Measurements from ENCODE around the gene TRERF1.
"Not testable (repeated sequence)": the region's sequence is repeated elsewhere in the genome, so short reads cannot be mapped to it uniquely, and the experiment has no call there.

The TRERF1 gene

DNA sequence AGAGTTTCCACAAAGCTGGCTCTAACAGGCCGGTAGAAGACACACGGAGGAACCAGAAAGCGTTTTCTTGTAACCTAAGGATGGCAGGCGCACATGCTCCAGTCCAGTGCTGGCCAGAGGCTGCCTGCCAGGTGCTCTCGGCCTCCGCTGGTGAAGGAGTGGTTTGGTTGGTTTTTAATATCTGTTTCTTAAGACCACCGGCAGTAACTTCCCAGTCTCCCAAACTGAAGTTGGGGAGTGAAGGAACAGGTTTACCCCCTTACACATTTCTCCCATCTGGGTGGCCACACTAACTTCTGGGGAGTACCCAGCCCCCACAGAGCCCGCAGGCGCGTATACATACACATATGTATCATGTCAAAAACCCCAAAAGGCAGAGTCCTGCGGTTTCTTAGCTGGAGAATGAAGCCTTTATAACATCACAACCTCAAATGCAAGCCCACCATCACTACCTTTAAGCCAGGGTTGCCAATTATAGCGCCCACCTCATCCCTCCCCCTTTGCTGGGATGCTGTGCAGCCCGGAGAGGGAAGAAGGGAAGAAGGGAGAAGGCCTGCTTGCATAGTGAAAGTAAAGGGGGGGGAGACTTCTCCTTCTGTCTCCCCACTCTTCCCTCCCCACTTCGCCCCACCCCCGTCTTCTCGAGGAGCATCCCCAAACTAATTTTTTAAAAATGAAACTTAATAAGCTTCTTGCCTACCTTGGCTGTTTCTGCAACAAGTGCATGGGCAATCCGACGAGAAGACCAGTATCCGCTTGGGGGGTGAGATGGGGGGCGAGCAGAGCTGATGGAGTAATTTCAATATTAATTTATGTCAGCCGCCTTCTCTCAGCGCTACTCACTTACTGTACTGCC lies 1.0 kb downstream of the TRERF1 start:
- DNase-seq: peak; percentile 44

GRCh38 chr6:42449917-42450476 lies 1.7 kb downstream of the TRERF1 start:
- DNase-seq: peak; percentile 44

DNA sequence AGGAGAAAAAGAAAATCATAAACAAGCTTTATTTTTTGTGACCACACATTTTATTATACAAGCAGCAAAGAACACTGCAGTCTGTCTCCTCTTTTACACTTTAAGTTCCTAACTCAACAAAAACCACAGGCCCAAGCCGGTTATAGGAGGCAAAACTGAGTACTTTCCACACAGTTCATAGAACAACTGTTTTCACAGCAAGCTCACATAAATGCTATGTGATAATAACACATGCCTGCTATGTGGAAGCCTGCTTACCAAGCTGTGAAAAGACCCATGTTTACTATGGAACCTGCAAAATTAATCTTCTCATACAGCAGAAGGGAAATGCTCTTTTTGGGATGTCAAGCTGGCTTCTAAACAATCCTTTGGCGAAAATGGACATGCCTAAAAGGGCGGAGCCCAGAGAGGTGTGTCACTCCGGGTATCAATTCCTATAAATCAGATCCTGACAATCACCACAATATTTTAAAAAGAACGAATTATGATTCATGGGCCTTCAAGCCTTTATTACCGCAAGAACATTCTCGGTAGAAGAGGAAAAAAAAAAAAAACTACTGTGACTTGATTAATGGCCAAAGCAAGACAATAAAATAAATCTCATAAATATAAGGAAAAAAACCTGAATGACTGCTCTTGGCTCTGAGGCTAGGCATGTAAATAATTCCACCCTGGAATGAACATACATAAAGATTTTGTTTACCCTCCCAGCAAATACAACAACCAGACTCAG lies 2.6 kb downstream of the TRERF1 start:
- DNase-seq: no peak

- no peak for DNase-seq
Observed at GRCh38 chr6:42448391-42448790, 3.3 kb downstream of the TRERF1 start.

DNA sequence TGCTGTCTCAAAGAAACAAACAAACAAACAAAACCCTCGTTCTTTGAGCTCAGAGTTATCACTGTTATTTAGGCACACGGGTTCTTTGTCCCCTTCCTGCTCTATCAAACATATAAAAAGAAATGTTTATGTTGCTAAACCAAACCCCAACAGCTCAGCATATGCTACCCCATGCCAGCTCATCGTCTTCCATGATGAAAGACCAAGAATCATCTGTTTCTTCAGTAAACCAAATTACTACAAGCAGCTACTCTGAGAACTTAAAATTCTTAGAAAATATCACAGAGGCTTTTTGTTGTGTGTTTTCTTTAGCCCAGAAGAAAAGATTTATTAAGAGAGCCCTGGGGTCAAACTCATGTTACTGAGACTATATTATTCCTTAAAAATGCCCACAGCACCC lies 4.7 kb downstream of the TRERF1 start:
- DNase-seq: no peak

GRCh38 chr6:42446370-42446769 lies 5.4 kb downstream of the TRERF1 start:
- no peak for DNase-seq

- not testable (repeated sequence) for DNase-seq
Observed at GRCh38 chr6:42445955-42446354, 5.8 kb downstream of the TRERF1 start.

DNA sequence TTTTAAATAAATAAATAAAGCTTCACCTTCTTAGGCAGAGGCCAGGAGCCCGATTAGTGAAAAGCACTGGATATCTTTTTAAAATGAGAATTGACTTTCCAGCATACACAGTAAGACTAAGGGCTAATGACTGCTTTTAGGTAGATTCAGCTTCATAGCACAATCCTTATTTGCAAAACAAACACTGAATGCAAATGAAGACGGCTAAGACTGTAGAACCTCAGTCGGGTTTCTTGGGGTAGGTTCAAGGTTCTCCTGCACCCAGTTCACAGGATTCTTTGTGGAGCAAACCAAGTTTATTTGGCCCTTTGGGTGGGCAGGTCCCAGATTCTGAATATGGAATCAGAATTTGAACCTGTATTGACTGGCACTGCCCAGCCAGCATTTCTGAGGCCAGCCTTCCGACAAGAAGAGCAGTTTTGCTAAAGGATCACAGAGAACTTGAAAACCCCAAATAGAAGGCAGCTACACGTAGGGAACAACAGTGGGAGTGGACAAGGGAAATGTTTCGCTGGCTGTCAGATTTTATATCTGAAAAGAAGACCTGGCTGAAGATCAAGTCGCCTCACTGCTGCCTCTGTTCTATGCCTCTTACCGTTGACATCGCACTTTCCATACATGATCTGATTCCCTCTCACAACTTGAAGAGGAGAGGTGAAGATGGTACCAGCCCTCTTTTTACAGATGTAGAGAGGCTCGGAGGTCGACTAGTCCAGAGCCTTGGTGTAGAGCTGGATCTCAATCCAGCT lies 8.2 kb downstream of the TRERF1 start:
- DNase-seq: no peak

DNA sequence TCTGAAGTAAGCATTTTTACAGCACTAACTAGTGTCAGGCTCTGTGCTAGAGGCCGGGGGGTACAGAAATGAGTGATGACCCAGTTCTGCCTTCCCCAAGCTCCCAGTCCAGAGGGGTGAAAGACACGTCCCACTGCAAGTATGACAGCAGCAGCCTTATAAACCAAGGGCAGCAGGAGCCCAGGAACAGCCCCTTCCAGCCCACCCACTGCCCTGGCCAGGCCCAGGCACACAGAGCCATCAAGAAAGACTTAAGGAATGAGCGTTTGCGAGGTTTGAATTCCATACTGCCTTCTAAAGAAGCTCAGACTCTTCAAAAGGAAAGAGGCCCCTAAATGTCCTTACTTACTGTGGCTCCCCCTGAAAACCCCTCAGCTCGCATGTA lies 10.0 kb downstream of the TRERF1 start:
- DNase-seq: no peak

DNA sequence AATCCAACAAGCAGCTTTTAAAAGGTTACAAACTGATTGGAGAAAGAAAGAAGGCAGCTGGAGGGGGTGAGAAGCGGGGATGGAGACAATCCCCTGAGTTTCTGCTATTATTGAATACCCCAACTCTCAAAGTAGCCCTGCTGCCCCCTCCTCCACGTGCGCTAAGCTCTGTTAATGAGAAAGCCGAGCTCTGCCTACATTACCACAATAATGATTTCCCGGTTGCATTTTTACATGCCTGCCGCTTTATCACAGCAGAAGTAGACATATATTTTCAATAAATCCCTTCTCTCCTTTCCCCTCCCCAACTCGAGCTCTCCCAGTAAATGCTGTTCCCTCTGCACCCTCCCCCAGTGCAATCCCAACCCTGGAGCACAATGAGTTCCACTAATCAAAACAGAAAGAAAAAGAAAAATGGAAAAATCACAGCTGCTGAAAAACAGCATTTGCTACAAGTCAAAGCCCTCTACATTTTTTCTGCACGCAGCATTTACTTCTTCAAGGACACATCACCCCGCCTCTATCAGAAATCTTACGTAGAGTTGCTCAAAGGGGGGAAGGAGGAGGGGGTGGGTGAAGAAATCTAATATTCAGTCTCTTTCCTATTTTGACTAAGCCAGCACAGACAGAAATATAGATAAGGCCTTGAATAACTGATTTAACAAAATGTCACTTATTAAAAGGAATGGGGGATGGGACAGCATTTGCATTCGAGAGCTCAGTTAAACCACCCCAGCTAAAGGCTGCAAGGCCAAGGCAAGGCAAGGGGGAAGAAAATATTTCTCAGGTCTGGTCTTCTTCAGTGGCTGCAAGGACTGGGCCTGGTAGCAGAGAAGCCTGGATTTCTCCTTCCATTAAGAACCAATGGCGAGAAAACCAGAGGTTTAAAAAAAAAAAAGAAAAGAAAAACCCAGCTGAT lies 10.7 kb downstream of the TRERF1 start:
- DNase-seq: no peak

DNA sequence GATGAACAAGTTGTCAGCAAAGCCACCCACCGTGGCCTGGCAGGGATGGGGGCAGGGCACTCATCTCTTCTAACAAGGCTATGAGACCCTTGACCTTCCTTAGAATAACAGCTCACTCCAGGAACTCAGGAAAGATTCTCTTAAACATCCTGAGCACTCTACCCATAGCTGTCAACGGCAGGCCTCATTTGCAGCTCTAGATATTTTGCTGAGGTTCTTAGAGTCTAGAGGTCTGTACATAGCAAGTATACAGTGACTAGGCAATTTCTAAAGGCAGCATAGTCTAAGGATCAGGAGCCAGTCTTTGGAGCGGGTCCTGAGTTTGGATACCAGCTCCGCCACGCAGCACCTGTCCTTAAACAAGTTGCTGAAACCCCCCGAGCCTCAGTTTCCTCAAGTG lies 11.7 kb downstream of the TRERF1 start:
- DNase-seq: no peak

DNA sequence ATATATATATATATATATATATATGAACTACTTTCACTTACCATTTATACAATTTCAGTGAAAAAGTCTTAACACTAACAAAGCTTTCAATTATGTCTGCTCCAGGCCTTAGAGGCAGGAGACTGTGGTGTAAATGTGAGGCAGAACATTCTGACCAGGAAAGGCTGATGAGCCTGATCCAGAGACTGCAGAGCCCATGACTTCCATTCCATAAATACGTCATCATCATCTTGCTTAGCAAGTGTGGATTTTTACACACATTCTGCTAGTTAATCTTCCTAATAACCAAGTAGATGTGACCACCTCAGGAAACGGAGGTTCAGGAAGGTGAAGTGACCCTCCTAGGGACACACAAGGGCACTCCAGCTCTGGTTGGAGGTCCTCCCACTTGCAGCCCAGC lies 14.9 kb downstream of the TRERF1 start:
- DNase-seq: no peak

GRCh38 chr6:42434237-42434636 lies 17.5 kb downstream of the TRERF1 start:
- no peak for DNase-seq

GRCh38 chr6:42433409-42433808 lies 18.3 kb downstream of the TRERF1 start:
- no peak for DNase-seq

GRCh38 chr6:42431877-42432276 lies 19.8 kb downstream of the TRERF1 start:
- no peak for DNase-seq

- DNase-seq: no peak
Observed at GRCh38 chr6:42431356-42431755, 20.4 kb downstream of the TRERF1 start.

DNA sequence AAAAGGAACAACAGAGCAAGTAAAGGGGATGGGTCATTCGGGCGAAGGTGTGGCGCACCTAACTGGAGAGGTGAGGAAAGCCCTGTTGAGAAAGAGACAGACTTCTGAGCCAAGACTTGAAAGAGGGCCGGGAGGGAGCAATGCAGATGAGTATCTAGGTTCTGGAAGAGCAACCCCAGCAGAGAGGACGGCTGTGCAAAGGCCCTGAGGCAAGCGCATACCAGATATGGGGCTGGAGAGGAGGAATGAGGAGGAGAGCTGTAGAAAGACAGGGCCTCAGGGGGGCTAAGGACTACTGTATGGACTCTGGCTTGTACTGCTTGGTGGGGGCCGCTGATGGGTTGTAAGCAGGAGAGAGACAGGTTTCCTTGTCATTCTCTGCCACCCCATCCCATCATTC lies 21.9 kb downstream of the TRERF1 start:
- no peak for DNase-seq

DNA sequence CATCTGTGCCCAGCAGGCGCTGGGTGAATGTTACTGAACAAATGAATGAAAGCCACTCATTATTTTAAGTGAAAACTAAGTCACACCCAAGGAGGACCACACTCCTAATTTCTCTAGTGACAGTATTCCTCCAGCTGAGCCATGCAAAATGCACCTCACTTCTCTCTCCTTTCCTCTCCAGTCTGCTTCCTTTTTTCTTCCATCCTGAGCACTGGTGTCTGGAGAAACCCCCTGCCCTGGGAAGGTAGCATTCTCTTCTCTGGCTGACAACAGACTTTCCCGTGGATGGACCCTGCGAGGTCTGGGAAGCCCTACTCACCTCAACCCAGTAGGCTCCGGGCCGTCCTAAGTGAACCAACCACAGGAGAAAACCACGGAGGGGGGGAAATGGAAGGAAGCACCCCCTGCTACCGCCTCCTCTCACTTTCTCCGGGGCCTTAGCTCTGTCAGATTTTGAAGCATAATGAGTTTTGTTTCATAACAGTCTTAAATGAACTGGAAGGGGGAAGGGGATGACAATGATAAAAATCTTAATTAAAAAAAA lies 22.6 kb downstream of the TRERF1 start:
- no peak for DNase-seq

DNA sequence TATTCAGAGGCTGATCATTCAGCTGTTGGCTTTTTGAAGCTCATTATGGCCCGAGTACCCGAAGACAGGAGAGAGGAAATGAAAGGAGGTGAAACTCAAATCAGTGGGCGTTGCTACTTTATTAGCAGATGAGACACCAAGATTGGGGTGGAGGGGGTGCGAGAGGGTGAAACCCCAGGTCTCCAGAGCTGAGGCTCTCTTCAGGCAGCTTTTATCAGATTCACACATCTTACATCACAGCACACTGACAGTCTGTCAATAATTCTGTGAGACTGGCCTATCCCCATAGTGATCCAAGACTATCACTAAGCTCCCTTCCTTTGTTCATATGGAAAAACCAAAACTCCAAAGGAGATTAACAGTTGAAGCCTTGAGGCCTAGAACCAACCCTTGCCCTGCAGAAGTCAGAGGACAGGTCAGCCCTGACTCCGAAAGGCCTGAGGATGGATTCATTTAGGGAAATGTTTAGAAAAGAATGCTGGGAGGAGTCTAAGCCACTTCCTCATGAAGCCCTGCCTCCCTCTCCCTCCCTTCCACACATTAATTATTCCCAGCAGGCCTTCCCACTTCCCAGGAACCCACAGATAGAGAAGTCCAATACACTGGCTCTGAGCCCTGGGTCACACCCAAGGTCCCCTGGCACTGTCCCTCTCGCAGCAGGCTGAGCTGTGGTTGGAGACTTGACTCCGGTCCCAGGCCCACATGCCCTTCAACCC lies 23.2 kb downstream of the TRERF1 start:
- no peak for DNase-seq

DNA sequence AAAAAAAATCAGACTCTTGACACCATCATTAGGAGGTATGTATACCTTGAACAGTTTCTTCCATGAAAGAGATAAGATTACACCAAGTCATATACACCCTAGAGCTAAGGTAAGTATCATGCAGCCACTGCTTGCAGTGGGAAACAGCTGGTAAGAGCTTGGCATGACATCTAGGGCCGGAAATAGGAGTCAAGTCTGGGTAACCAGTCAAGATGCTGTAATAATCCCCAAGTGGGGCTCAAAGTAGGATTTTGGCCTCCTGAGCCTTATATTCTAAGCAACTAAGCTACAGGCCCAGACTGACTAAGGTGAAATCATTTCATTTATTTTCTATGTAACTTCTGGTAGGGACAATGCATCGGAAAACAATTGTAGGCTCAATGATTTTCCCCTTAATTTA lies 23.9 kb downstream of the TRERF1 start:
- DNase-seq: no peak

DNA sequence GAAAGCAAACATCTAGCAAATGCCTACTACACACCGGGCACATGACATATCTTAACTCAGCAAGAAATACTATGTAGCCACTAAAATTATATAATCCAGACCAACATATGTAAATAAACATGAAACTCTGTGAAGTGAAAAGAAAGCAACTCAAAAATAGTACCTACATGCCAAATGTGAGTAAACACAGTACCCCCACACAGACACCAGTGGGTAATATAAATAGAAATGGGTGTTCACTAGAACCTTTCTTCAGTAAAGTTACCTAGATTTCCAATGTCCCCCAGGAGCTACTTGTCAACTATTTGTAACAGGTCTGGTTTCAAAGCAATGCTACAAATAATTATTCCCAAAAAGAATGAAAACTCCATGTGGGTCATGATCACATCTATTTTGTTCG lies 25.5 kb downstream of the TRERF1 start:
- DNase-seq: no peak

Measured in DMS79 treated with DMSO at 0.1 percent for 48 hours (cell line).